Neuronal stem cell (in vitro differentiated cells): Measurements from ENCODE around the gene AKTIP.

ENCODE experiments used
- DNase-seq: peaks from one replicate; pipeline ENCODE4 v3.0.0-alpha.2; 2013; ENCODE audit warnings: low spot score
- H2AFZ ChIP-seq: one replicate; pipeline ENCODE4 v1.6.1; 2013; ENCODE audit warnings: mild to moderate bottlenecking, low read length, inconsistent platforms
- H2AK5ac ChIP-seq: 2 replicates; pipeline ENCODE4 v1.6.1; 2013; ENCODE audit warnings: low read depth, mild to moderate bottlenecking, inconsistent platforms, low read length, moderate library complexity, mixed read lengths
- H2BK120ac ChIP-seq: 2 replicates; pipeline ENCODE4 v1.6.1; 2013; ENCODE audit warnings: low read depth, mild to moderate bottlenecking, inconsistent platforms, low read length, moderate library complexity, mixed read lengths
- H2BK12ac ChIP-seq: one replicate; pipeline ENCODE4 v1.6.1; 2013; ENCODE audit warnings: low read length, inconsistent platforms
- H2BK15ac ChIP-seq: 2 replicates; pipeline ENCODE4 v1.6.1; 2013; ENCODE audit warnings: mild to moderate bottlenecking, low read length, inconsistent platforms, mixed read lengths
- H2BK5ac ChIP-seq: one replicate; pipeline ENCODE4 v1.6.1; 2013; ENCODE audit warnings: inconsistent platforms, mild to moderate bottlenecking, low read length, moderate library complexity
- H3K14ac ChIP-seq: one replicate; pipeline ENCODE4 v1.6.1; 2013; ENCODE audit warnings: low read length, inconsistent platforms
- H3K18ac ChIP-seq: 2 replicates; pipeline ENCODE4 v1.6.1; 2013; ENCODE audit warnings: low read length, inconsistent platforms
- H3K23ac ChIP-seq: 2 replicates; pipeline ENCODE4 v1.6.1; 2013; ENCODE audit warnings: low read depth, mild to moderate bottlenecking, mixed read lengths, low read length, inconsistent platforms; ENCODE audit not compliant: poor library complexity
- H3K27ac ChIP-seq: replicated peaks from 3 replicates; pipeline ENCODE4 v1.5.1; 2013; ENCODE audit warnings: low read length, inconsistent platforms
- H3K27me3 ChIP-seq, 3 experiments: 2 replicates each; pipeline ENCODE4 v1.6.1; 2013; ENCODE audit warnings: low read length in 3 of 3, mild to moderate bottlenecking in 2 of 3, inconsistent platforms in 1 of 3, low read depth in 1 of 3, mixed read lengths in 1 of 3, moderate library complexity in 1 of 3; ENCODE audit not compliant: control insufficient read depth in 3 of 3, insufficient read depth in 3 of 3
- H3K36me3 ChIP-seq, 2 donors: replicated peaks in 1 of 2; 2 replicates each; pipeline ENCODE4 v1.6.1; 2013; ENCODE audit warnings: low read length in 2 of 2; ENCODE audit not compliant: control insufficient read depth in 2 of 2, insufficient read depth in 2 of 2
- H3K4ac ChIP-seq: 2 replicates; pipeline ENCODE4 v1.6.1; 2013; ENCODE audit warnings: inconsistent platforms, mild to moderate bottlenecking, low read length, moderate library complexity
- H3K4me1 ChIP-seq, 2 donors: 1 replicate in 1 of 2; 2 replicates in 1 of 2; pipeline ENCODE4 v1.6.1; 2013; ENCODE audit warnings: low read length in 2 of 2, low read depth in 1 of 2; ENCODE audit not compliant: control insufficient read depth in 2 of 2, insufficient read depth in 1 of 2
- H3K4me2 ChIP-seq: one replicate; pipeline ENCODE4 v1.6.1; 2013; ENCODE audit warnings: mild to moderate bottlenecking, low read length, inconsistent platforms; ENCODE audit not compliant: insufficient read depth, poor library complexity, severe bottlenecking
- H3K4me3 ChIP-seq, 2 donors: 2 replicates each; pipeline ENCODE4 v1.5.1; 2013; ENCODE audit warnings: low read length in 2 of 2, mild to moderate bottlenecking in 2 of 2, inconsistent platforms in 1 of 2, moderate library complexity in 1 of 2
- H3K79me1 ChIP-seq: one replicate; pipeline ENCODE4 v1.6.1; 2013; ENCODE audit warnings: low read depth, mild to moderate bottlenecking, inconsistent platforms, low read length, moderate library complexity
- H3K9ac ChIP-seq: one replicate; pipeline ENCODE4 v1.6.1; 2013; ENCODE audit warnings: mild to moderate bottlenecking, low read depth, low read length, inconsistent platforms; ENCODE audit not compliant: poor library complexity
- H3K9me3 ChIP-seq, 2 donors: replicated peaks in 1 of 2; 2 replicates each; pipeline versions ENCODE3 to v1.6.1; 2013; ENCODE audit warnings: low read length in 2 of 2, mild to moderate bottlenecking in 2 of 2, inconsistent platforms in 1 of 2, low read depth in 1 of 2, mixed read lengths in 1 of 2, moderate library complexity in 1 of 2; ENCODE audit not compliant: control insufficient read depth in 2 of 2, insufficient read depth in 1 of 2
- H4K8ac ChIP-seq: one replicate; pipeline ENCODE4 v1.6.1; 2013; ENCODE audit warnings: low read depth, mild to moderate bottlenecking, inconsistent platforms, low read length, moderate library complexity
- H4K91ac ChIP-seq: one replicate; pipeline ENCODE4 v1.6.1; 2013; ENCODE audit warnings: low read length, low read depth, mild to moderate bottlenecking, inconsistent platforms; ENCODE audit not compliant: poor library complexity
- WGBS, 2 donors: extraction: QIAGEN DNeasy Blood & Tissue Kit; methylation state at CpG; one replicate each; pipeline ENCODE4 v1.1.7; 2013; ENCODE audit warnings: missing lambda C conversion rate in 2 of 2, mixed read lengths in 1 of 2; ENCODE audit not compliant: insufficient read length in 2 of 2, insufficient replicate concordance in 1 of 2; ENCODE audit errors: extremely low coverage in 2 of 2; 5-methylcytosine and 5-hydroxymethylcytosine counted together

AKTIP gene

GRCh38 chr16:53453928-53454327 lies 49.1 kb downstream of the AKTIP start:
- Histone ChIP-seq H3K4me3 (no peak overlapping the region), H3K4ac (no peak overlapping the region), H3K79me1 (no peaks in the 10 kb centered on the region), H2BK120ac (no peak overlapping the region), H3K9me3 (no peaks in the 10 kb centered on the region), H2AFZ (no peak overlapping the region), H2BK5ac (no peak overlapping the region), H4K8ac (no peak overlapping the region), H3K14ac (no peak overlapping the region), H3K27ac (no peak overlapping the region), H3K36me3 (peaks cover 12 to 87% of the 10 kb centered on the region in 2 donors), H3K23ac (no peak overlapping the region), H2AK5ac (no peak overlapping the region), H2BK15ac (no peak overlapping the region), H3K18ac (no peak overlapping the region), H4K91ac (no peak overlapping the region), H3K27me3 (no peaks in the 10 kb centered on the region), H3K4me2 (no peak overlapping the region), H3K4me1 (peaks cover 0 to 2% of the 10 kb centered on the region in 2 donors), H2BK12ac (no peak overlapping the region), H3K9ac (no peak overlapping the region)
- WGBS, 2 donors, result no CpG with 5 or more reads among the region's 5 CpGs
- no peak for DNase-seq

- H3K4me2 ChIP-seq, result no peak overlapping the region
- WGBS, 2 donors, result no CpG with 5 or more reads among the region's 4 CpGs
- H3K36me3 ChIP-seq, result peaks cover 6 to 81% of the 10 kb centered on the region in 2 donors
These were observed 53.0 kb downstream of the AKTIP start for GRCh38 chr16:53449816-53450517.

GRCh38 chr16:53446090-53446489 lies 56.9 kb downstream of the AKTIP start:
- Histone ChIP-seq H2BK15ac (no peak overlapping the region), H3K4ac (no peak overlapping the region), H3K9ac (no peak overlapping the region), H3K4me2 (no peak overlapping the region), H4K8ac (no peak overlapping the region), H2AK5ac (no peak overlapping the region), H3K4me1 (no peaks in the 10 kb centered on the region), H2BK120ac (no peak overlapping the region), H3K79me1 (no peaks in the 10 kb centered on the region), H3K18ac (no peak overlapping the region), H3K27ac (no peak overlapping the region), H3K23ac (no peak overlapping the region), H3K4me3 (no peak overlapping the region), H3K9me3 (no peaks in the 10 kb centered on the region), H3K14ac (no peak overlapping the region), H3K36me3 (peaks cover 0 to 81% of the 10 kb centered on the region in 2 donors), H2BK5ac (no peak overlapping the region), H4K91ac (no peak overlapping the region), H2AFZ (no peak overlapping the region), H2BK12ac (no peak overlapping the region), H3K27me3 (no peaks in the 10 kb centered on the region)
- no CpG with 5 or more reads among the region's 3 CpGs for WGBS, 2 donors
- no peak for DNase-seq

More at GRCh38 chr16:53449816-53450517, 53.0 kb downstream of the AKTIP start:
- Histone ChIP-seq H3K9me3 (no peaks in the 10 kb centered on the region), H3K9ac (no peak overlapping the region), H3K4me3 (no peak overlapping the region), H2BK120ac (no peak overlapping the region), H2AFZ (no peak overlapping the region), H2AK5ac (no peak overlapping the region), H3K27ac (no peak overlapping the region), H2BK15ac (no peak overlapping the region), H3K79me1 (no peaks in the 10 kb centered on the region), H4K8ac (no peak overlapping the region), H3K27me3 (no peaks in the 10 kb centered on the region), H3K4ac (no peak overlapping the region), H3K23ac (no peak overlapping the region), H2BK5ac (no peak overlapping the region), H4K91ac (no peak overlapping the region), H2BK12ac (no peak overlapping the region), H3K4me1 (no peaks in the 10 kb centered on the region), H3K14ac (no peak overlapping the region), H3K18ac (no peak overlapping the region)
- no peak for DNase-seq

- H3K4me1 ChIP-seq, result no peaks in the 10 kb centered on the region
- H3K9me3 ChIP-seq, result no peaks in the 10 kb centered on the region
- WGBS, 2 donors, result no CpG with 5 or more reads among the region's 5 CpGs
- no peak overlapping the region for H2BK15ac ChIP-seq
- no peak overlapping the region for H3K27ac ChIP-seq
- H2BK12ac ChIP-seq, result no peak overlapping the region
- no peak overlapping the region for H3K4ac ChIP-seq
- H3K9ac ChIP-seq, result no peak overlapping the region
- H2AFZ ChIP-seq, result no peak overlapping the region
- H3K18ac ChIP-seq, result no peak overlapping the region
- H3K79me1 ChIP-seq, result no peaks in the 10 kb centered on the region
- H2AK5ac ChIP-seq, result no peak overlapping the region
- H3K4me3 ChIP-seq, result no peak overlapping the region
- no peak overlapping the region for H2BK5ac ChIP-seq
- no peaks in the 10 kb centered on the region for H3K27me3 ChIP-seq
- H4K8ac ChIP-seq, result no peak overlapping the region
- H4K91ac ChIP-seq, result no peak overlapping the region
- no peak overlapping the region for H2BK120ac ChIP-seq
- peaks cover 2 to 84% of the 10 kb centered on the region in 2 donors for H3K36me3 ChIP-seq
- no peak overlapping the region for H3K23ac ChIP-seq
- H3K4me2 ChIP-seq, result no peak overlapping the region
- H3K14ac ChIP-seq, result no peak overlapping the region
- DNase-seq, result no peak
These were observed 57.5 kb downstream of the AKTIP start for GRCh38 chr16:53445534-53445933.
